NCI-H2171 treated with DMSO at 0.1 percent for 48 hours (cell line): Measurements from ENCODE around the gene CRYGC.
"Not testable (repeated sequence)": the region's sequence is repeated elsewhere in the genome, so short reads cannot be mapped to it uniquely, and the experiment has no call there.

Source experiments
- DNase-seq: peaks from one replicate; lab custom pipeline; 2025; lab: John Stamatoyannopoulos, UW

The CRYGC gene

DNA sequence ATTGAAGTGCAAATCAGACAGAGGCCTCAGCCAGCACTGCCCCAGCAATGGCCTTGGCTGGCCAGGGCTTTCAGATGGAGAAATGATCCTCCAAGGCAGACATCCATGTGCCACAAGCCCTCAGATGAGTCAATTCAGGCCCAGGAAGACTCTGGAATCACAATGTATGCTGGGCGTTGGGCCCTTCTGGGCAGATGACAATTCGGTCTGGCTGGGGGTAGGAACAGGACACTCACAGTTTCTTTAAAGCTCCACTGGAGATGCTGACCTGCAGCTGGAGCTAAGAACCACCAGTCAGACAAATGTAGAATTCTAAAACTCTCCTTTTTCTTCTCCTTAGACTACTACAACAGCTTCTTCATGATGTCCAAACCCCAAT, 7.1 kb upstream of the CRYGC start:
- DNase-seq: no peak

DNA sequence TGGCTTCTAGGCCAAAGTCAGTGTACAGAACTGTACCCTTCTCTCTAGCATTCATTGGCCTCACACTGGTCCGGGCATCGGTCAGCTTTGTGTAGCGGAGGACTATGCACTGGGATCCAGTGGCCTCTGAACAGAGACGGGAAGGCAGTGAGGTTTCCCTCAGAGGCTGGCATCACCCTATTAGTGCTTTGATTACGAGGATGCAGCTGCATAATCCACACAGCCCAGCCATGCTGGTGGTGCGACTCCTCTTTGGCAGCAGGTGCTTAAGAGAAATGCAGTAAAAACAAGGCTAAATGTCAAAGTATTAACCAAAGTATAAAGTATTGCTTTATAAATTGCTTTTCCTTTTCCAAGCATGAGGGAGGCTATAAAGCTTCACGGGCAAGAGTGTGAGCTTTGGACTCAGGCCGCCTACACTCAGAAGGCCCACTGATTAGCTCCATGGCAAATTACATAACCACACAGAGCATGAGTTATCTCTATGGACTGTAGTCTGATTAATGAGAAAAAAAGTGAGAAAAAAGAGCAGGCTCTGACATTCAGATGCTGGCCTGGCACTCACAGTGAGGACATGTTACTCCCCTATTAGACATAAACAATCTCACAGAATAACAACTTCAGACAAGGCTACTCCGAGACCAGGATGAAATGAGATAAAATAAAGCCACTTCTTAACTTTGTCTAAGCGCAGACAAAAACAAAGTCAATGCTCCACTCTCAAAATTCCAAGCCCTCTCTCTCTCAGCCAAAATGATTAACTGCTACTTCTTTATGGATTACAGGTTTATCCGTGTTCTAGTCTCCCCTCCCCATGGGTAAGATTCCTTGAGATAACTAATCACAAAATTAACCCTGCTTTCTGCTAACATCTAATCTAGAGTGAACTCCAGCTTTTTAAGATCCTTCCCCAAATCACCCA, 6.4 kb upstream of the CRYGC start:
- DNase-seq: no peak

DNA sequence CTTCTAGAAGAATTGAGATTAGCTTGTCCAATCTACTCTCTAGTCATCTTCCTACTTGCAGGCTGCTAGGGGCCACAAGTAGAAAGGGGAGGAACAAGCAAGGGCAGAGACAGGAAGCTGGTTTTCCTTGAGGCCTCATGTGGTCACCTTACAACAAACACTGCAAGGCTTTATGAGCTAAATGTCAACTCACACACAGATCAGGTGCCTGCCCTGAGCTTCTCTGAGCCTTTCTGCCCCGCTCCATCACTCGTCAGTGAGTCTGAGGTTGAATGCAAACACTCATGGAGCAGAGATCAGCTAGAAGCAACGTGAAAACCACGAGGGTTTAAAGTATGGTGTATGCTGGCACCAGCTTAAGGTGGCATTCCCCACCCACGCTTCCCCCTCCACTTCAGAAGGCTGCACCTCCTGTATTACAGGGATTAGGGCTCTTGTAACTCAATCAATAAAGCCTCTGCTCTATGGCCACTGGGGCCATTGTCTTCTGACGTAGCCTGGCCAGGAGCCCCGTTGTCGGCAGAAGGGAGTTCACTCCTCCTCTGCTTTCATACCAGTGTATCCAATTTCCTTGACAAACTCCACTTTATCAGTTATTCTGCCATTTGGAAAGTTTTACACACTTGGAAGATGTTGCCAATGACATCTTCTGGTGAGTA, 5.4 kb upstream of the CRYGC start:
- DNase-seq: no peak

DNA sequence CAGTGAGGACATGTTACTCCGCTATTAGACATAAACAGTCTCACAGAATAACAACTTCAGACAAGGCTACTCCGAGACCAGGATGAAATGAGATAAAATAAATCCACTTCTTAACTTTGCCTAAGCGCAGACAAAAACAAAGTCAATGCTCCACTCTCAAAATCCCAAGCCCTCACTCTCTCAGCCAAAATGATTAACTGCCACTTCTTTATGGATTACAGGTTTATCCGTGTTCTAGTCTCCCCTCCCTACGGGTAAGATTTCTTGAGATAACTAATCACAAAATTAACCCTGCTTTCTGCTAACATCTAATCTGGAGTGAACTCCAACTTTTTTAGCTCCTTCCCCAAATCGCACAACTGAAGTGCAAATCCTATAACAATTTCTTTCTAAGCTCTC, 1.1 kb upstream of the CRYGC start:
- DNase-seq: no peak

DNA sequence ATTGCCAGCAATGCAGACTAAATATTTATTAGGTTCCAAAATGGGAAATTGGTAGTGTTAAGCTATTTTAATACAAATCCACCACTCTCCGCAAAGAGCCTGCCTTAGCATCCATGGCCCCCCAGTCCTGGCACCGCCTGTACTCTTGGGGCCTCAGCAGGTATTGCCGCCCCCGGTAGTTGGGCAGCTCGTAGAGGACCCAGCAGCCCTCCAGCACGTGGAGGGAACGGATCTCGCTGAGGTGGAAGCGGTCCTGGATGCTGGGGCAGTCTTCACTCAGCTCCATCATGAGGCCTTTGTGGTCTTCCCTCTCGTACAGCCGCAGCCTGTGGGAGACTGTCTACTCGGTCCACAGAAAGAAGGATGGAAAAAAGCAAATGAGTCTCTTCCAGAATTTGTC, 1.5 kb downstream of the CRYGC start:
- no peak for DNase-seq

DNA sequence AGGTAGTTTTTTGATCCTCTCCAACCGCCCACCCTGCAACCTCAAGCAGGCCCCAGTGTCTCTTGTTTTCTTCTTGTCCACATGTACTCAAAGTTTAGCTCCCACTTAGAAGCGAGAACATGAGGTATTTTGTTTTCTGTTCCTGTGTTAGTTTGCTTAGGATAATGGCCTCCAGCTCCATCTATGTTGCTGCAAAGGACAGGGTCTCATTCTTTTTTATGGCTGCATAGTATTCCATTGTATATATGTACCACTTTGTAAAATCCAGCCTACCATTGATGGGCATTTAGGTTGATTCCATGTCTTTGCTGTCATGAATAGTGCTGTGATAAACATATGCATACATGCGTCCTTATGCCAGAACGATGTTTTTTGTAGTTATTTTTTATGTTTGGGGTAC, 2.5 kb downstream of the CRYGC start:
- DNase-seq: no peak

DNA sequence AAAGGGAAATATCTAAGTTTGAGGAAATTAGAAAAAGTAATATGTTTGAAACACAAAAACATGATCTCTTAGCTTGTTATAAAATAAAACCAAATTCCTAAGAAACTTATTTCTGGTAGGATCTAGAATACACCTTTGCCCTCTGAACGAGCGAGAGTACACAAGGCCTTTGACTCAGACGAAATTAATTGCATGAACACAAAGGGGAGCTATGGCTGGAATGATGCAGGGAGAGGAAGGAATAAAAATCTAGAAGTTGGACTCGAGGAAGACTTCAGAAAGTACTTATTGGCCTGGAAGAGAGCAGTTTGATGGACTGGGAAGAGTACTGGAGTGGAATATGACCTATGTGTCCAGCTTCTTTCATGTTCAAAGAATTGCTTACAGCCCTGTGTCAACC, 4.4 kb downstream of the CRYGC start:
- DNase-seq: no peak

DNA sequence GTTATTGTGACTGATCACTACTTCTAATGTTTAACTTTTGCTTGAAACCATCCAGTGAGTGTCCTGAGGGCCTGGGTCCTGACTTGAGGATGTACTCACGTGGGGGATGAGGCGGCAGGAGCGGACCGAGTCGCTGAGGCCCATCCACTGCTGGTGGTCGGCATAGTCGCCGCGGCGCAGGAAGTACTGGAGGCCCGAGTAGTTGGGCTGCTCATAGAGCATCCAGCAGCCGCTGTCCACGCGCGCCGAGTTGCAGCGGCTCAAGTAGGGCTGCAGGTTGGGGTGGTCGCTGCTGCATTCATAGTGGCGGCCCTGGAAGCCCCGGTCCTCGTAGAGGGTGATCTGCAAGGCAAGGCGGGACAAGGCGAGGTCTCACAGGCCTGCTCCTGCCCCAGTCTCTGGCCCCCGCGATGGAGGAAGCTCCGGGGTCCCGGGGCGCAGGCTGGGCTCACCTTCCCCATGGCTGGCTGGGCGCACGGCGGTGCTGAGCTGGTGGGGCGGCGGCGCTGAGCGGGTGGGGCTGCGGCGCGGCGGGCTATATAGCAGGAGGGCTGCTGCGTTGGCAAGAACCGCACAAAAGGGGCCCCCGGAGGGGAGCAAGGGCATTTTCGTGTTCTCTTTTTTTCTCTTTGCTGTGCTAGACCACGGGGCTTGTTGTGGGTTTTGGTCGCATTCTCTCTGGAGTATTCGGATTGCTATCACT, 5.5 kb downstream of the CRYGC start, which contains the start of gene CRYGD:
Gene CRYGD, minus strand, starts transcription at position 512 of the 703 bp plus-strand sequence. Its CDS starts 51 bp downstream, at position 461.
- DNase-seq: not testable (repeated sequence)

DNA sequence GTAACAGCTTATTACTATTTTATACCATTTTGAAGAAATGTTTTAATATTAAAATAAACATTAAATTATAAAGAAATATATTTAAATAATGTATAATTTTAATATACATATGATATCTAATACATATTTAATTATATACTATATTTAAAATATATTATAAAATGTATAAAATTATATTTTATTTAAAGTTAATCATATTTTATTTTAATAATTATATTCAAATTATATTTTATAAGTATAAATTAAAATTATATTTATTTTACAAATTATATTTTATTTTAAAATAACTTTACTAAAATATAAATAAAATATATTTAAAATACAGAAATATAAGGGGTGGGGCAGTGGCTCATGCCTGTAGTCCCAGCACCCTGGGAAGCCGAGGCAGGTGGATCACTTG, 7.4 kb downstream of the CRYGC start:
- no peak for DNase-seq

DNA sequence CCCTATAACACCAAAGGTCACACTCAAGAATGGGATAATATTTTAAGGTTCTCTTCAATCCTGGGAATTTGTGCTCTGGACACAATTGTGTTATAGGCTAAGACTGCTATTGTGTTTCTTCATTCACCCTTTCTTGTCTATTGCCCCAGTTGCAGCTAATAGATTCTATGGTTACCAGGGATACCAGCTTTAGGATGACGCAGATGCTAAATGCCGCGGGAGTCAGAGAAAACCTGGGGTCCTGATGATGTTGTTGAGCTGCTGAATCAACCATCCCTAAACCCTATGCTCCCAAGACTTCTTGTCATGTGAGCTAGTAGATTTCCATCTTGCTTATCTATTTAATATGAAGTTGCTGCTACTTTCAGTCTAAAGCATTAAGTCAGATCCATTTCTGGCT, 10.7 kb downstream of the CRYGC start:
- DNase-seq: no peak

DNA sequence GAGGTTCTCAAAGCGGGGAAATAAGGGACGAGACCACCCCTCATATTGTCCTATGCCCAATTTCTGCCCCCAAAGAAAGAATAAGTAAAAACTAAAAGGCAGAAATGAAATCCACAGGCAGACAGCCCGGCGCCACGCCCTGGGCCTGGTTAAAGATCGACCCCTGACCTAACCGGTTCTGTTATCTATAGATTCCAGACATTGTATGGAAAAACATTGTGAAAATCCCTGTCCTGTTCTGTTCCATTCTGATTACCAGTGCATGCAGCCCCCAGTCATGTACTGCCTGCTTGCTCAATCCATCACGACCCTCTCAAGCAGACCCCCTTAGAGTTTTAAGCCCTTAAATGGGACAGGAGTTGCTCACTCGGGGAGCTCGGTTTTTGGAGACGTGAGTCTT, 12.2 kb downstream of the CRYGC start:
- DNase-seq: not testable (repeated sequence)

DNA sequence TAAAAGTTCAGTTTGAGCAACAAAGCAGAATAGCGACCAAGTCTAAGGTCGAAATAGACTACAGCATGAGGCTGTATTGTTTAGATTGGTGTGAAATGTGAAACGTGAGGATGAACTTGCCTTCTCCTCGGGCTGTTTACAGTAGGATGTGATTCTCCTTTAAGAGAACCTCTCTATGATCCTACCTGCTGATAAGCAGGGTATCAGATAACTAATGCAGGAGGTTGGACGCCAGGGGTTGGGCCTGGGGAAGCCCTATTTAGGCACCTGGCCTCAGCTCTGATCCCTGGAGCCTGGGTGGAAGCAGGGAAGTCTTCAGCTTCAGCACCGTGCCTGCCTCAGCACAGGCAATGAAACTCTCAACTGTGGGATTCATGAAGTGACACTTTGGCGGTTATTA, 16.7 kb downstream of the CRYGC start:
- DNase-seq: peak; percentile 86

DNA sequence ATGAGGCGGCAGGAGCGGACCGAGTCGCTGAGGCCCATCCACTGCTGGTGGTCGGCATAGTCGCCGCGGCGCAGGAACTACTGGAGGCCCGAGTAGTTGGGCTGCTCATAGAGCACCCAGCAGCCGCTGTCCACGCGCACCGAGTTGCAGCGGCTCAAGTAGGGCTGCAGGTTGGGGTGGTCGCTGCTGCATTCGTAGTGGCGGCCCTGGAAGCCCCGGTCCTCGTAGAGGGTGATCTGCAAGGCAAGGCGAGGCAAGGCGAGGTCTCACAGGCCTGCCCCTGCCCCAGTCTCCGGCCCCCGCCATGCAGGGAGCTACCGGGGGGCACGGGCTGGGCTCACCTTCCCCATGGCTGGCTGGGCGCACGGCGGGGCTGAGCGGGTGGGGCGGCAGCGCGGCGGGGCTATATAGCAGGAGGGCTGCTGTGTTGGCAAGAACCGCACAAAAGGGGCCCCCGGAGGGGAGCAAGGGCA, 17.3 kb downstream of the CRYGC start:
- DNase-seq: not testable (repeated sequence)

DNA sequence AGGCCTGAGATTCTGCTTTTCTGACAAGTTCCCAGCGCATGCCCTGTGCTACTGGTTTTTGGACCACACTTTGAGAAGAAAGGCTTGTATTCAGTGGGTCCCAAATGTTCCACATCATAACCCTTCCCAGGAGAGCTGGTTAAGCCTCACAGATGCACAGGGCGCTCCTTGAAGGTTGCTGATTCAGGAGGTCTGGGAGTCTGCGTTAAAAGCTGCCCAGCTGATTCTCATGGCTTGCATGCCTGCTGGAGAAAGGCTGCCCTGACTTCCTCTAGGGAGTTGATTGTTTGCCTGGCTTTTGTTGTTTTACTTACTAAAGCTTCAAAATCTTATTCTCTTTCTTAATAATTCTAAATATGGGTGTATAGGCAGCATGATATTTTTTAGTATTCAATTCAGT, 26.0 kb downstream of the CRYGC start:
- peak; percentile 11 for DNase-seq

DNA sequence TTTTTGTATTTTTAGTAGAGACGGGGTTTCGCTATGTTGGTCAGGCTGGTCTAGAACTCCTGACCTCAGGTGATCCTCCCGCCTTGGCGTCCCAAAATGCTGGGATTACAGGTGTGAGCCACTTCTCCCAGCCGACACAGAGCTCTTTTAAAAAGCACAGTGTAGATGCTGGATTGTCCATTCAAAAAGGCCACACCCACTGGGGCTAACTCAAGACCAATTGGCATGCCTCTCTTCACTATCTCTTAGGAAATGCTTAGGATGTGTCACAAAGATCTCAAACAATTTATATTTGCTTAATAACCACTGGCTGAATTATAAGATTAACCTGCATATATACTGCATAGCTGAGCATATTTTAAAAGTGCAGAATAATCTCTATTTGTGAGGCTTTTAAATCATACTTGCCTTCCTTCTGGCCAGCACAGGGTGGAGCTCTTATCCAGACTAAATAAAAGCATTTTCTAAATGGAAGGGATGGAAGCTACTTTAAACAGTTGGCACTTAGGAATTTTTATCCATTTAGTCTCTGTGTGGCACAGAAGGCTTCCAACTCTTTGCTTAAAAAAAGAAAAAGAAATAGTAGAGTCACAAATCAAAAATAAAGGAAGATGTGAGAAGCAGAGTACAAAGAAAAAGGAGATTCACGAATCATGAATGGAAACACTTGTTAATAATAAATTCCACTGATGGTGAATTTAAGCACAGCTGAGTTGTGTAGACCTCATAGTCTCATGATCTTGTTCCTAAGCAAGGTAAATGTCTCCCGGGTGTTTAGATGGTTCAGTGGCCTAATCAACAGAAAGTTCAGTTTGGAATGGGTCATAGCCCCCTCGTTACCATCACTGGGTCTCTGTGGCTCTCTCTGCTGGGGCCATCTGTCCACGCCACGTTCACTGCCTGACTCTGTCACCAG, 27.7 kb downstream of the CRYGC start:
- DNase-seq: peak; percentile 51

DNA sequence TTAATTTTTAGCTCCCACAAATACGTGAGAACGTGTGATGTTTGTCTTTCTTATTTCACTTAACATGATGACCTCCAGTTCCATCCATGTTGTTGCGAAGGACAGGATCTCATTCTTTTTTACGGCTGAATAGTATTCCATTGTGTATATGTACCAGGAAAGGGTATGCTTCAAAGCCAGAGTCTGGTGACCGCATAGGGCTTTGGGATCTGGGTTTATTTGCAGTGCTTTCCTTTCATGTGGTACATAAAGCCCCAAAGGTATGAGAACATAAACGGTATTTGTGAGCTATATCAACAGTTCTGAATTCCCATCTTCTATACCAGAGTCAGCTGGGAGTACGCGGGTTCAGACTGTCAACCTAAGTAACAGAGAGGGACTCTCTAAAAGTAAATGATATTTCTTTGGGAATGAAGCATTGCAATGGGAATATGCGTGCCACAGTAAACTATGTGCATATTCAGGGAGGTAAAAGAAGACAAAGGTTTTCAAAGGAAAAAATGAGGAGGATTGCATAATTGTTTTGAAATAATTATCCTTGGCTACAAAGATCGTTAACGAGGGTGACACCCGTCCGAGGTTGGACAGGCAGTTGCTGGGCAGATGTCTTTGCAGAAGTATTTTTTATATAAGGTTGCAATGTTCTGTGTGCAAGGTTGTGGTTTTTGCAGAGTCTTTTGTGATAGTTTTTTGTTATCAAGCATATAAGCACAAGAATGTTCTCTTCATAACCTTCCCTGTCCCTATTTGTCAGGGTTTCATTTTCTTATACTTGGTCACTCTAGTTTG, 29.8 kb downstream of the CRYGC start:
- DNase-seq: no peak

DNA sequence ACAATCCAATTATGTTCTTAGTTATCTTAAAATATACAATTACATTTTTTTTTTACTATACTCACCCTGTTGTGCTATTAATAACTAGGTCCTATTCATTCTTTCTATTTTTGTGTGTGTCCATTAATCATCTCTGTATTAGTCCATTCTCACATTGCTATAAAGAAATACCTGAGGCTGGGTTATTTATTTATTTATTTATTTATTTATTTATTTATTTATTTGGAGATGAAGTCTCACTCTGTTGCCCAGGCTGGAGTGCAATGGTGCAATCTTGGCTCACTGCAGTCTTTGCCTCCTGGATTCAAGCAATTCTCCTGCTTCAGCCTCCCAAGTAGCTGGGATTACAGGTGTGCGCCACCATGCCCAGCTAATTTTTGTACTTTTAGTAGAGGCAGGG, 30.9 kb downstream of the CRYGC start:
- not testable (repeated sequence) for DNase-seq

DNA sequence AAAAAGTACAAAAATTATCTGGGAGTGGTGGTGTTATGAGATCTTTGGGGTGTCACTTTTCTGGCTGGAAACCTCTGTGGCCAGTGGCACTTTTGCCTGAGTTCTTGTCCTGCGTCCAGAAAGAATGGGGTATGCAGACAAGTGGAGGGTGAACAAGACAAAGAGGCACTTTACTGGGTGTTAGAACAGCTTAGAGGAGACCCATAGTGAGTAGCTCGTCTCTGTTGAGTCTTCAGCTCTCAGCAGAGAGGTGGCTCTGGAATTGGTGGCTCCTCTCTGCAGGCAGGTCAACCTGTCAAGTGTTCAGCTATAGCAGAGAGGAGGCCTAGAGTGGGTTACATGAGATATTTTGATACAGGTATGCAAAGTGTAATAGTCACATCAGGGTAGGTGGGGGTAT, 31.4 kb downstream of the CRYGC start:
- DNase-seq: no peak

DNA sequence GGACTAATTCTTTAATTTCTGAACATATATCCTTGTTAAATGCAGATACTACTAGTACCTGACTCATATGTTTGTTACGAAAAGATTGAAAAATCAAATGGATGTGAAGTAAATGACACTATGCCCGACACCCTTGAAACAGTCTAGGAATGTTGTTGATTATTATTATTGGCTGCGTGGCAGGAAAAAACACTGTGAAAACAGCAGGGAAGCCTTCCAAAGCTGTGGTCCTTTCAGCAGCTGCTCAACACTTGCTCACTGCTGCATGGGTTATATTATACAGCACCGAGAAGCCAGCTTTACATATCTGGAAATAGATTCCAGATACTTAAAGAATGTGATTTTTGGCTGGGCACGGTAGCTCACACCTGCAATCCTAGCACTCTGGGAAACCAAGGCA, 31.8 kb downstream of the CRYGC start:
- DNase-seq: no peak

DNA sequence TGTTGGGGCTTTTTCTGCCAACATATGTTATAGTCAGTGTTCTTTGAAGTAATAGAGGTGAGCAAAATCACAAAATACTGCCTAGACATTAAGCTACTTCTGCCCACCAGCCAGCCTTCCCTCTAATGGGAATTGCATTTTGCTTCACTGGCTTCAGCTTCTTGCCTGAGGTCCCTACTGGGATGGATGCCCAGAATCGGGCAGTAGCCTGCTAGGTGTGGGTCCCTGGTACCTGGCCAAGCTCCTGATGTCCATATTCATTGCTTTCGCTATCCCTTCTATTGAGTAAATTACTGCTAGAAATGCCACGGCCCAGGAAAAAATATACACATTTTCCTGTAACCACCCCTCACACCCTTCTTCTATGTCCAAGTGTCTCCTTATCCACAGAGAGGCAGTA, 32.3 kb downstream of the CRYGC start:
- no peak for DNase-seq

DNA sequence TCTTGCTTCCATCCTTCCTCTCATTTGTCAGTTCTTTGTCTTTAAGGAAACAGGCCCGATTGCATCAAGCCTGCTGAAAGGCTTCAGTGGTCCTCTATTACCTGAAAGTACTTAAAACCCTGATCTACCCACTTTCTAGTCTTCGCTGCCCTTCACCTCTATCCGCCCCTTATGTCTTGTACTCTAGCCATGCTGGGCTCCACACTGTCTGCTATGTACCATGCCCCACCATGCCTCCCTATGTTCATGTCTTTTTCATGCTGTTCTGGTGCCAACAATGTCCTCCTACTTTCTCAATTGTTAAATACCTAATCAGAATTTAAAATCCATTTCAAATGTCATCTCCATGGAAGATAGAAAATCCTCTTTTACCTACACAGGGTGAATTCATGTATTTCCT, 33.5 kb downstream of the CRYGC start:
- DNase-seq: no peak
